HK-2 (cell line): ENCODE results near the gene SYDE2.
"Not testable (repeated sequence)": the region's sequence is repeated elsewhere in the genome, so short reads cannot be mapped to it uniquely, and the experiment has no call there.

Source experiments
- DNase-seq: peaks from one replicate; pipeline ENCODE4 v3.0.0-alpha.2; 2018; ENCODE audit not compliant: unreplicated experiment

SYDE2 gene

GRCh38 chr1:85172684-85173337, 28.0 kb downstream of the SYDE2 start:
- no peak for DNase-seq

GRCh38 chr1:85171721-85172120, 29.1 kb downstream of the SYDE2 start:
- no peak for DNase-seq

- no peak for DNase-seq
Observed at GRCh38 chr1:85168884-85169283, 31.9 kb downstream of the SYDE2 start.

GRCh38 chr1:85166351-85166750, 34.5 kb downstream of the SYDE2 start:
- DNase-seq, result no peak

- no peak for DNase-seq
Observed at GRCh38 chr1:85158910-85159309, 41.9 kb downstream of the SYDE2 start.

GRCh38 chr1:85157436-85157835, 43.4 kb downstream of the SYDE2 start:
- no peak for DNase-seq

- DNase-seq, result no peak
Observed at GRCh38 chr1:85153149-85153891, 47.5 kb downstream of the SYDE2 start.

- no peak for DNase-seq
Observed at GRCh38 chr1:85151446-85151845, 49.4 kb downstream of the SYDE2 start.

- DNase-seq, result no peak
Observed at GRCh38 chr1:85149805-85150204, 51.0 kb downstream of the SYDE2 start.

- no peak for DNase-seq
Observed at GRCh38 chr1:85148524-85149250, 52.1 kb downstream of the SYDE2 start.

GRCh38 chr1:85146972-85147359, 53.9 kb downstream of the SYDE2 start:
- DNase-seq, result no peak

- DNase-seq, result not testable (repeated sequence)
Observed at GRCh38 chr1:85146298-85146971, 54.4 kb downstream of the SYDE2 start.

GRCh38 chr1:85144351-85144750, 56.5 kb downstream of the SYDE2 start:
- DNase-seq, result no peak

GRCh38 chr1:85142753-85143152, 58.1 kb downstream of the SYDE2 start:
- DNase-seq, result no peak

GRCh38 chr1:85138439-85138838, 62.4 kb downstream of the SYDE2 start:
- not testable (repeated sequence) for DNase-seq

GRCh38 chr1:85137660-85138059, 63.2 kb downstream of the SYDE2 start:
- DNase-seq, result peak; percentile 79

GRCh38 chr1:85135392-85135798, 65.4 kb downstream of the SYDE2 start:
- DNase-seq, result no peak

- no peak for DNase-seq
Observed at GRCh38 chr1:85134583-85135391, 66.0 kb downstream of the SYDE2 start.

- DNase-seq, result no peak
Observed at GRCh38 chr1:85133565-85134159, 67.2 kb downstream of the SYDE2 start.

- DNase-seq, result no peak
Observed at GRCh38 chr1:85132078-85132720, 68.6 kb downstream of the SYDE2 start.
